H1 (cell line): Measurements from ENCODE around the gene STAT4. TPM values are rescaled to one million over a fixed set of nuclear protein-coding genes. Genes with fewer than 3 reads are reported as not detected.

Source experiments
- CTCF ChIA-PET: fragments of 300-600 bp; sonication (Branson Sonifier 250); formaldehyde crosslinking; loops from one replicate; lab custom pipeline; 2021; ENCODE audit not compliant: partially characterized antibody; lab: Charles Lee
- POLR2A ChIA-PET: fragments of 300-600 bp; sonication (Branson Sonifier 250); formaldehyde crosslinking; loops from one replicate; lab custom pipeline; 2021; ENCODE audit warnings: inconsistent platforms; ENCODE audit not compliant: partially characterized antibody; lab: Charles Lee
- DNase-seq, 2 experiments: peaks; one replicate each; pipeline versions ENCODE4 v3.0.0 to v3.0.0-alpha.2; 2010 to 2022; ENCODE audit warnings: low spot score in 2 of 2, low read depth in 1 of 2, mixed read lengths in 1 of 2
- FAIRE-seq: peaks from 2 replicates; lab custom pipeline; 2011; peaks lifted over from hg19 to GRCh38; lab: Jason Lieb, UNC
- H2AFZ ChIP-seq: 2 replicates; pipeline ENCODE4 v1.8.1; 2012; ENCODE audit warnings: low read length, inconsistent platforms
- H2AK5ac ChIP-seq: 2 replicates; pipeline ENCODE4 v1.6.1; 2013; ENCODE audit warnings: low read depth, low read length
- H2BK120ac ChIP-seq: replicated peaks from 2 replicates; pipeline ENCODE3; 2013; ENCODE audit warnings: low read depth, low read length, inconsistent platforms
- H2BK12ac ChIP-seq: 2 replicates; pipeline ENCODE4 v1.6.1; 2013; ENCODE audit warnings: low read depth, low read length
- H2BK15ac ChIP-seq: 2 replicates; pipeline ENCODE4 v1.6.1; 2013; ENCODE audit warnings: low read length
- H2BK20ac ChIP-seq: 2 replicates; pipeline ENCODE4 v1.6.1; 2013; ENCODE audit warnings: low read length
- H2BK5ac ChIP-seq: 2 replicates; pipeline ENCODE4 v1.6.1; 2013; ENCODE audit warnings: low read depth, low read length
- H3K14ac ChIP-seq: 2 replicates; pipeline ENCODE4 v1.6.1; 2013; ENCODE audit warnings: inconsistent platforms; ENCODE audit not compliant: insufficient read length
- H3K18ac ChIP-seq: 2 replicates; pipeline ENCODE4 v1.6.1; 2013; ENCODE audit warnings: low read length; ENCODE audit errors: extremely low read depth
- H3K23ac ChIP-seq: 2 replicates; pipeline ENCODE4 v1.6.1; 2013; ENCODE audit warnings: inconsistent platforms; ENCODE audit not compliant: insufficient read length
- H3K23me2 ChIP-seq: 2 replicates; pipeline ENCODE4 v1.6.1; 2013; ENCODE audit warnings: low read depth, low read length
- H3K27ac ChIP-seq: 2 replicates; pipeline ENCODE4 v1.6.1; 2011; ENCODE audit warnings: low read depth, low read length, inconsistent platforms
- H3K27me3 ChIP-seq, 4 experiments: replicated peaks in 1 of 4; 1 replicate in 1 of 4; 2 replicates in 3 of 4; pipeline versions ENCODE4 v1.6.1 to v1.8.1; 2011 to 2013; ENCODE audit warnings: low read length in 3 of 4, mild to moderate bottlenecking in 3 of 4, inconsistent platforms in 2 of 4, mixed read lengths in 2 of 4, moderate library complexity in 1 of 4; ENCODE audit not compliant: control insufficient read depth in 3 of 4, insufficient read depth in 3 of 4; ENCODE audit errors: extremely low read depth in 1 of 4
- H3K36me3 ChIP-seq, 4 experiments: 2 replicates each; pipeline versions ENCODE4 v1.6.1 to v1.8.1; 2011 to 2013; ENCODE audit warnings: mild to moderate bottlenecking in 4 of 4, low read length in 3 of 4, moderate library complexity in 2 of 4, control low read depth in 1 of 4, inconsistent platforms in 1 of 4; ENCODE audit not compliant: insufficient read depth in 4 of 4, control insufficient read depth in 2 of 4
- H3K4ac ChIP-seq: replicated peaks from 2 replicates; pipeline ENCODE3; 2013; ENCODE audit warnings: low read length, low read depth, mixed read lengths, inconsistent platforms; ENCODE audit not compliant: insufficient read length
- H3K4me1 ChIP-seq, 4 experiments: replicated peaks in 1 of 4; 1 replicate in 1 of 4; 2 replicates in 3 of 4; pipeline versions ENCODE4 v1.6.1 to v1.8.1; 2011 to 2013; ENCODE audit warnings: low read length in 3 of 4, inconsistent platforms in 2 of 4, mixed read lengths in 1 of 4; ENCODE audit not compliant: insufficient read depth in 4 of 4, control insufficient read depth in 3 of 4
- H3K4me2 ChIP-seq, 2 experiments: 2 replicates each; pipeline versions ENCODE4 v1.6.1 to v1.8.1; 2011 to 2013; ENCODE audit warnings: low read depth in 2 of 2, low read length in 2 of 2, control low read depth in 1 of 2, inconsistent platforms in 1 of 2, mild to moderate bottlenecking in 1 of 2; ENCODE audit not compliant: insufficient read depth in 1 of 2
- H3K4me3 ChIP-seq, 4 experiments: fragments of 200-600, 300-600 bp in 1 of 4; sonication (generic), shearing (Covaris generic), sonication (Bioruptor Twin) in 1 of 4; 2 replicates each; pipeline versions ENCODE4 v1.5.1 to v1.8.1; 2011 to 2016; ENCODE audit warnings: low read length in 4 of 4, low read depth in 3 of 4, control low read depth in 2 of 4, inconsistent platforms in 2 of 4, mild to moderate bottlenecking in 2 of 4, mixed read lengths in 1 of 4, moderate library complexity in 1 of 4; ENCODE audit not compliant: insufficient read depth in 2 of 4; ENCODE audit errors: extremely low read depth in 1 of 4
- H3K56ac ChIP-seq: replicated peaks from 2 replicates; pipeline ENCODE3; 2013; ENCODE audit warnings: low read depth, mild to moderate bottlenecking, mixed read lengths, low read length, inconsistent platforms; ENCODE audit not compliant: insufficient read length
- H3K79me1 ChIP-seq: 2 replicates; pipeline ENCODE4 v1.6.1; 2013; ENCODE audit warnings: low read depth, low read length, control low read depth
- H3K79me2 ChIP-seq, 2 experiments: 2 replicates each; pipeline versions ENCODE4 v1.6.1 to v1.8.1; 2012 to 2013; ENCODE audit warnings: low read length in 2 of 2, mild to moderate bottlenecking in 2 of 2, inconsistent platforms in 1 of 2; ENCODE audit not compliant: insufficient read depth in 2 of 2, control insufficient read depth in 1 of 2
- H3K9ac ChIP-seq, 4 experiments: replicated peaks in 1 of 4; 1 replicate in 1 of 4; 2 replicates in 3 of 4; pipeline versions ENCODE4 v1.6.1 to v1.8.1; 2011 to 2013; ENCODE audit warnings: low read depth in 3 of 4, low read length in 3 of 4, control low read depth in 2 of 4, mild to moderate bottlenecking in 2 of 4, moderate library complexity in 2 of 4, inconsistent platforms in 1 of 4; ENCODE audit errors: extremely low read depth in 1 of 4
- H3K9me3 ChIP-seq, 2 experiments: 2 replicates each; pipeline versions ENCODE4 v1.6.1 to v1.8.1; 2012 to 2013; ENCODE audit warnings: mild to moderate bottlenecking in 2 of 2, moderate library complexity in 2 of 2, control low read depth in 1 of 2, inconsistent platforms in 1 of 2, low read depth in 1 of 2, low read length in 1 of 2, mixed read lengths in 1 of 2; ENCODE audit not compliant: insufficient read depth in 2 of 2
- H4K20me1 ChIP-seq, 2 experiments: replicated peaks in 1 of 2; 2 replicates each; pipeline versions ENCODE3 to v1.8.1; 2011 to 2013; ENCODE audit warnings: inconsistent platforms in 2 of 2, low read length in 2 of 2, mild to moderate bottlenecking in 1 of 2; ENCODE audit not compliant: insufficient read depth in 2 of 2, control insufficient read depth in 1 of 2
- H4K5ac ChIP-seq: 2 replicates; pipeline ENCODE4 v1.6.1; 2013; ENCODE audit warnings: low read length, low read depth, mixed read lengths, inconsistent platforms; ENCODE audit not compliant: insufficient read length
- H4K8ac ChIP-seq: 2 replicates; pipeline ENCODE4 v1.8.0; 2013; ENCODE audit warnings: mild to moderate bottlenecking, moderate library complexity, low read length, inconsistent platforms; ENCODE audit not compliant: insufficient read depth; ENCODE audit errors: extremely low read depth
- H4K91ac ChIP-seq: replicated peaks from 2 replicates; pipeline ENCODE3; 2013; ENCODE audit warnings: low read length, mixed read lengths, inconsistent platforms; ENCODE audit not compliant: insufficient read length
- POU5F1 ChIP-seq: IDR thresholded peaks from 2 replicates; pipeline ENCODE4 v1.6.1; 2011; ENCODE audit warnings: low read depth, mild to moderate bottlenecking, low read length, moderate library complexity
- SIRT6 ChIP-seq: IDR thresholded peaks from one replicate; pipeline ENCODE4 v1.7.1; 2012; ENCODE audit warnings: low read length, inconsistent platforms
- SUZ12 ChIP-seq: fragments of 200-600 bp; sonication (generic); IDR thresholded peaks from 2 replicates; pipeline ENCODE4 v1.6.1; 2012; ENCODE audit warnings: mild to moderate bottlenecking, inconsistent platforms, low read length, moderate library complexity, mixed read lengths
- WGBS, 2 experiments: shearing (Covaris generic) in 1 of 2; methylation state at CpG; one replicate each; pipeline versions ENCODE4 v1.1.6 to v1.1.7; 2013 to 2015; ENCODE audit warnings: low lambda C conversion rate in 2 of 2, mixed read lengths in 2 of 2, inconsistent platforms in 1 of 2, low coverage in 1 of 2, missing lambda C conversion rate in 1 of 2; ENCODE audit not compliant: insufficient replicate concordance in 2 of 2, insufficient coverage in 1 of 2, insufficient read length in 1 of 2; ENCODE audit errors: extremely low coverage in 1 of 2, missing lambda C conversion rate in 1 of 2; 5-methylcytosine and 5-hydroxymethylcytosine counted together
- polyA plus RNA-seq, 7 experiments: library from polyadenylated mRNA; depleted of rRNA in 3 of 7; stranded (reverse) in 5 of 7; unstranded in 2 of 7; fragments of >200 nt in 5 of 7; fragments of 200-250 nt in 2 of 7; gene quantifications; 1 replicate in 5 of 7; 2 replicates in 1 of 7; 4 replicates in 1 of 7; pipeline versions ENCODE4 v1.2.1 to v1.2.3, GENCODE V29; 2011 to 2013; ENCODE audit warnings: missing spikeins in 2 of 7, mixed read lengths in 2 of 7
- total RNA-seq: library from RNA; stranded (reverse); fragmentation: NEBNext Ultra II Directional; extraction: Animal tissue kit (Norgen Biotek cat#: 25700); gene quantifications from 2 replicates; pipeline ENCODE4 v1.2.1, GENCODE V29; 2021

The STAT4 gene
- total and polyA plus RNA-seq, 2 of the 8 experiments (the other 6 are each of a cell fraction or from before 2014, with no cell fraction given): 0.36 to 0.63 TPM

GRCh38 chr2:190994148-190994547, 156.6 kb downstream of the STAT4 start:
- no peak for DNase-seq
- Histone ChIP-seq H2AK5ac (no peak overlapping the region), H3K27me3 (no peaks in the 10 kb centered on the region), H2BK120ac (no peak overlapping the region), H3K23me2 (no peaks in the 10 kb centered on the region), H4K5ac (no peak overlapping the region), H4K8ac (no peak overlapping the region), H3K79me2 (no peaks in the 10 kb centered on the region), H4K20me1 (peaks cover 0 to 2% of the 10 kb centered on the region in 2 experiments), H2AFZ (no peak overlapping the region), H3K4me3 (no peak overlapping the region), H3K56ac (no peak overlapping the region), H4K91ac (no peak overlapping the region), H3K18ac (no peak overlapping the region), H3K14ac (no peak overlapping the region), H3K4me2 (no peak overlapping the region), H3K27ac (no peak overlapping the region), H3K79me1 (no peaks in the 10 kb centered on the region), H3K4ac (no peak overlapping the region), H2BK12ac (no peak overlapping the region), H3K4me1 (no peaks in the 10 kb centered on the region), H2BK5ac (no peak overlapping the region), H3K9me3 (no peaks in the 10 kb centered on the region), H3K9ac (no peak overlapping the region), H2BK15ac (no peak overlapping the region), H3K23ac (no peak overlapping the region), H3K36me3 (peaks cover 10 to 68% (median 50%) of the 10 kb centered on the region in 4 experiments), H2BK20ac (no peak overlapping the region)
- 85% methylated on average over 7 of the region's 7 CpGs; no CpG with 5 or more reads in 1 of the 2 experiments for WGBS, 2 experiments
- ChIA-PET CTCF (interaction anchor here (1.5 kb wide), 2 partner anchors 9 to 47 kb away, joined by 4 to 5 read pairs; no protein-coding TSS in a partner anchor), POLR2A (no interaction called here)
- FAIRE-seq: no peak
- TF ChIP-seq SUZ12: no peak
- TF ChIP-seq POU5F1: no peak
- TF ChIP-seq SIRT6: no peak
